ENCODE results near the gene SLC7A10.

GRCh38 chr19:33234092-33234491 is 8.4 kb upstream of the SLC7A10 start:
- TF ChIP-seq CTCF (optimal IDR thresholded peaks at IDR 0.05 in 1 of 3, IDR thresholded peaks at IDR 0.05 in 1 of 3, conservative IDR thresholded peaks at IDR 0.05 in 1 of 3; ENCODE audit: extremely low read depth in 1 of 3, insufficient read depth in 2 of 3, low read length in 3 of 3) (no peak), EZH2 (IDR thresholded peaks at IDR 0.05; ENCODE audit: low read length) (no peak)

All from keratinocyte (primary cell).